ENCODE data around the gene ANKRD24.

DNA sequence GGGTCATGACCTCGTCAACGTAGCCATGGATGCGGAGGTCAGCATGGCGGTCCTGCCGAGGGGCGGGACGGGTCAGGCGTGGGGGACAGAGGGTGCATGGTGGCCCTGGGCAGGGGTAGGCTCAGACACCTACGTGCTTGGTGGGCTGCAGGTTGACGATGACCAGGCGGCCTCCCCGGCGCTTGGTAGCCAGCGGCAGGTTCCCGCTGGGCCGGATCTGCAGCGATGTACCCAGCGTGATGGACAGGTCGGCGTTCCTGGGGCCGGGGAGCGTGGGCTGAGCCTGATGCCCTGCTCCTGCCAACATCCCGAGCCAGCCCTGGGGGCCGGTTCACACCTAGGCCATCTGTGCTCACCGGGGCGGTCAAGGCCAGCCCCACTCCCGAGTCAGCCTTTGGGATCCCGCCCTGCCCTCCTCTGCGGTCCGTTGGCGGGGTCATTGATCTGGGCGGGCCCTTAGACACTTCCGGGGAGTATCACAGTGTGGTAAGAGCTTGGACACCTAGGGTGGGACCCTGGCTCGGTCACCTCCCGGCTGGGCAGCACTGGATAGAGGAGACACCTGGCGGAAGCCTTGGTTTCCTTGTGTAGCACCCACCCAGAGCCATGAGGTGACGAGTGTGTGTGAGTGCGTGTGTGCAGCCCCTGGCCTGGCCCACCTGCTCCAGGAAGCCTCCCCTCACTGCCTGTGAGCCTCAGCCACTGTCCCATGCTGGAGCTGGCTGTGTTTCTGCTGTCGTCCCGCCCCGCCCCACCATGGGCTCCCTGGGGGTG lies 7.4 kb upstream of the ANKRD24 start:
- no peak for TF ChIP-seq CTCF (IDR thresholded peaks at IDR 0.05; ENCODE audit: borderline replicate concordance, extremely low read depth, low read length, poor library complexity, severe bottlenecking)
- no peak for TF ChIP-seq EZH2 (IDR thresholded peaks at IDR 0.05; ENCODE audit: borderline replicate concordance, low read depth, low read length, severe bottlenecking)
